CD4-positive, alpha-beta T cell treated with Interleukin-10 for 1 hour (primary cell): ENCODE data around the gene TMSB15C.
"Not testable (repeated sequence)": the region's sequence is repeated elsewhere in the genome, so short reads cannot be mapped to it uniquely, and the experiment has no call there.

Experiments used
- DNase-seq: peaks from one replicate; pipeline ENCODE4 v3.0.0-alpha.2; 2020

Gene TMSB15C

GRCh38 chrX:104075778-104076445 is at the start of gene TMSB15C:
Gene TMSB15C (minus strand): TSS chrX:104076236.
- not testable (repeated sequence) for DNase-seq

DNA sequence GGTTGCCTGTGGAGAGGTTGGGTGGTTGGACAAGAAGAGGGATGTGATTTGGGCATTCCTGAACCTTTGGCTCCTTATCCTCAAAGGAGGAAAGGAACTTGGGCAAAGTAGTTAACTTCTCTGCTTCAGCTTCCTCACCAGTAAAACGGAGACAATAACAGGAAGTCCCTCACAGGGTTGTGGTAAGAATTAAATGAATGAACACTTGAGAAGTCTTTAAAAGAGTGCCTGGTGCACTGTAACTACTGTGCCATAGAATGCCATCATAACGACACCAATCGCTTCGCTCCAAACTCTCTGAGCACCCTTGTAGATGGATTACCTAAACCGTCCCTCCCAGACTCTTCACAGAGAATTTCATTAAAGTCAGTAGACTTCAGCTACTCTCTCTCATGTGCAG is 46.8 kb upstream of the TMSB15C start:
- DNase-seq: peak; percentile 15

DNA sequence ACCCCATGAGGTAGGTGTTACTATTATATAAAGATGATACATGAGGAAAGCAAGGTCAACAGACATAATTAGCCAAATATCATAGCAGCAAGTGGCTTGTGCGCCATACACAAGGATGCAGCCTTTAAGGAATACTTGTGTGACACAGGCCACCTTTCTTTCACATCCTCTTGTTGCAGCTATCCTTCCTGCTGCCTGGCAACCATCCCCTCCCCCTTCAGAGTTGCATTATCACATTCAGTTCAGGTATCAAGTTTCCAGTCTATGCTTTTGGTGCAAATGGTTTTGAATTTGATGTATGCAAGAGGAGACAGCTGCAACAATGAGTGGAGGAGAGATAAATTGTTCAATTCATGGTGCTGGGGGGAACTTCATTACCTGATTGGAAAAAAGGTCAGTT is 42.7 kb upstream of the TMSB15C start:
- no peak for DNase-seq

- DNase-seq: no peak
These were observed 41.7 kb upstream of the TMSB15C start for GRCh38 chrX:104117759-104118158.

GRCh38 chrX:104113222-104113965 is 37.4 kb upstream of the TMSB15C start:
- peak; percentile 62 for DNase-seq

- DNase-seq: peak; percentile 36
These were observed 36.4 kb upstream of the TMSB15C start, which contains the start of gene ZCCHC18 for GRCh38 chrX:104112326-104112951. Gene ZCCHC18 (plus strand): TSS chrX:104112523. CDS start chrX:104114112, 1,589 bp downstream.

DNA sequence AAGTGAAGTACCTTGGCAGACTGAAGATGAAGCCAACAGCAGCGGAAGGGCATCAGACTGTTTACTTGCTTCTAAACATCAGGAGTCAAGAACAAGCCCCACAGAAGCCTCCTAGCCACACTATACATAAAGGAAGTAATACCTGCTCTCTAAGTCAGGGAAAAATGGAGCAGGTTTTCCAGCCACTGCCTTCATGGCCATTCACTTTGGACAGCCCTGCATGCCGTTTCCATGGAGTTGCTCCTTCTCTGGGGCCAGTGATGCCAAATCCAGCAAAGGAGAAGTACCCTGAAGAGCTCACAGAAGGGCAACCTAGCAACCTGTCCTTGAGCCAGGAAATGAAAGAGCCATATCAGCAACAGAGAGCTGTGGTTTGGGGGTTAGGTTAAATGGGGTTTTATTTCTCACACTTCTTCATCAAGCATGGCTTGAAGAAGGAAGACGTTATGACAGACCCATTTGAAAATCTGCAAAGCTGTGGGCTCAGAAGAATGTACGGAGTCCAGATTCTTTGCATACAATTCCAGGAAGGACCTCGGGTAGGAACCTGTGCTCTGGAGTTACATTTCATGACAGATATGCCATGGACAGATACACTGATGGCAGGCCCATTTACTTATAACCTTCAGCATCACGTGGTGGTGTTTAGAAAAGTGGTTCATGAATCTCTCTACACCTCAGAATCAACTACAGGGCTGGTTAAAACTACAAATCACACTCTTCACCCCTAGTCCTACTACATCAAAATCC is 34.6 kb upstream of the TMSB15C start:
- DNase-seq: peak; percentile 33

DNA sequence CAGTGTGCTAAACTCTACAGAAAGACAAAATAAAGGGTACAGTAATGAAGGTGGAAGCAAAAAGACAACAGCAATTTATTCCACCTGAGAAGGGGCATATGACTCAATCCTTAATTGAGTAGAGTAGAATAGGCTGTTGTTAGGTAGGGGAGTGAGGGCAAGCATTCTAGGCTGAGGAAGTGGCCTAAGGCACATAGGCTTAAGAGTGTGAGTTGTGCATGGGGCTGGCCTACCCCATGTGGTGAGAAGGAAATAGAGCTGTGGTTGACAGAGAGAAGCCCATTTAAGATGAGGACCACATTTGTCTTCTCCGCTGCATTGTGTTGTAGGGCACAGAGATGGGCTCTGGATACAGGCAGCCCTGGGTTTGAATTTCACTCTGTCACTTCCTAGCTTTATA is 32.9 kb upstream of the TMSB15C start:
- no peak for DNase-seq

GRCh38 chrX:104105330-104106262 is 29.6 kb upstream of the TMSB15C start:
- no peak for DNase-seq

- DNase-seq: no peak
These were observed 28.6 kb upstream of the TMSB15C start for GRCh38 chrX:104104676-104105075.

- DNase-seq: no peak
These were observed 22.9 kb upstream of the TMSB15C start for GRCh38 chrX:104098919-104099318.

DNA sequence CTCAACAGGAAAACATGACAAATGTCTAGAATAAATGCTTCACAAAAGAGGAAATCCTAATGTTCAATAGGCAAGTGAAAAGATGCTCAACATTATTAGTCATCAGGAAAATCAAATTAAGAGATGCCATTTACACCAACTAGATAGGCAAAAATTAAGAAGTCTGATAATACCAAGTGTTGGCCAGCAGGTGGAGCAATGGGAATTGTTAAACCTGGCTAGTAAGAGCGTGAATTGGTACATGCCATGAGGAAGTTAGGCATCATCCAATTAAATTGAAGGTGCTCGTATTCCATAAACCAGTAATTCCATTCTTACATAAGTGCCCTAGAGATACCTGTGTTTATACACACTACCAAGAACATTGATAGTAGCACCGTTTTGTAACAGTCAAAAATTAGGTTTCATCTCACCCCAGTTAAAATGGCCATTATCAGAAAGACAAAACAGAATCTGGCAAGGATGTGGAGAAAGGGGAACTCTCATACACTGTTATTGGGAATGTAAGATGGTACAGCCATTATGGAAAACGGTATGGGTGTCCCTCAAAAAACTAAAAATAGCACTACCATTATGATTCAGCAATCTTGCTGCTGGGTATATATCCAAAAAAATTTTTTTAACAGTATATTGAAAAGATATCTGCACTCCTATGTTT is 22.2 kb upstream of the TMSB15C start:
- peak; percentile 74 for DNase-seq

GRCh38 chrX:104085919-104086318 is 9.9 kb upstream of the TMSB15C start:
- no peak for DNase-seq

GRCh38 chrX:104085477-104085876 is 9.4 kb upstream of the TMSB15C start:
- no peak for DNase-seq

DNA sequence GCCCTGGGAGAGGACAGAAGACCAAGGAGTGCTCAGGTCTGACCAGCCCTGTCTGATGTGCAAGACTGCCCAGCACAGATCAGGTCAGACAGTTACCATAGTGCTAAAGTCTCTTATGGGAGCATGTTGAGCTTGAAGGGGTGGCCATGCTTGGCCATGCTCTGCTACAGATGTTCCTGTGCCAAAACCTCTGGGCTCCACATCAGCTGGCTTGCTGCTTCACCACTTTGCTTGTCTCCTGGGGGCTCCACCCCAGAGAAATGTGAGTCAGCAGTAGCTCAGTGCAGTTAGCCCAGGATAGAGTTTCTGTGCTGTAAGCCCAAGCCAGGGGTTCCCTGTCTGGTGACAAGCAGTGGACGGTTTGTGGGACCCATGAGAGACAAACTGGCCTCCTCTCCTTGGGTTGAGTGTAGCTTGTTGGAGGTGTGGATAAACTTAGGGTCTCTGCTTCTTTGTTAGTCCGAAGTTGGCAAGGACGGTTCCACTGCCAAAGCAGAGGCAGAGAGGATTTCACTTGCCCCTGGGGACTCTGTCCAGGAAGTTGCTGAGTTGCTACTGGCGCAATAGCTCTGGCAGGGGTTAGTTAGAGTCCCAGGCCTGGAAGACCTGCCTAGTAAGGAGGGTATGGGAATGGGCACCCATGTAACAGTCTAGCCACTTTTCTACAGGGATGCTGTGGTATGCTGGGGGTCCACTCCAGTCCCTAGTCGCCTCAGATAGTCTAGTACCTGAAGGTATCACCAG is 8.7 kb upstream of the TMSB15C start:
- DNase-seq: no peak

DNA sequence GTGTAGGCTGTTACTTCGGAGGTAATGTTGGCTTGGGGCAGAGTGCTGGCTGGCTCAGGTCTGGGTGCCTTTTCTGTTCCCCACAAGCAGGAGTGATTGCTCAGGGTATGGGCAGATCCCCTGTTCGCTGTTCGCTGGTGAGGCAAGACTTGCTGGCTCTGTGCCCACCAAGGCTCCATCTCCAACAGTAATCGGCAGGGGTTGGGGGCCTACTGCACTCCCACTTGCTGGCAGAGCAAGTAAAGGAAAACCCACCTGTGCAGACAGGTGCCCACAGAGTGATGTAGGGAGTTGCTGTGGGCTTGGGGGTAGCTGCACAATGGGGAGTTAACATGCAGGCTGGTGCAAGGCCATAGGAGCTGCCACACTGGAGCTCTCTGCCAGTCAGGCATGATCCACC is 8.0 kb upstream of the TMSB15C start:
- DNase-seq: no peak

DNA sequence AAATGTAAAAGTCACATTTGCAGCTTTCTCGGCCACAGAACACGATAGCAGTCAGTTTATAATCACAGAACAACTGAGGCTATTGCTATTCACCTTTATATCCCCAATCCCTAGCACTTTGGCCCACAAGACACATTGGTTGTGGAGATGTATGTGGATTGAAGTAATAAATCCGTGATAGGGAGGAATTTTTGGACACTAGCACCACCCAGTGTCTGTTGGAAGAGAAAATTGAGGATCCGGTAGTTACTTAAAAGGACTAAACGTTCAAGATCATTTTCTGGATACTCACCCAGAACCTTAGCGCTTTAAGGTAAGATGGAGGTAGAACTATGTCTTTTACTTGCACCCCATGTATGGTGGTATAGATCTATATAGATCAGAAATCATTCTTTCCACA is 1.8 kb upstream of the TMSB15C start:
- DNase-seq: not testable (repeated sequence)

- not testable (repeated sequence) for DNase-seq
These were observed 13.4 kb downstream of the TMSB15C start for GRCh38 chrX:104062636-104063035.

- not testable (repeated sequence) for DNase-seq
These were observed 21.1 kb downstream of the TMSB15C start for GRCh38 chrX:104054956-104055355.

DNA sequence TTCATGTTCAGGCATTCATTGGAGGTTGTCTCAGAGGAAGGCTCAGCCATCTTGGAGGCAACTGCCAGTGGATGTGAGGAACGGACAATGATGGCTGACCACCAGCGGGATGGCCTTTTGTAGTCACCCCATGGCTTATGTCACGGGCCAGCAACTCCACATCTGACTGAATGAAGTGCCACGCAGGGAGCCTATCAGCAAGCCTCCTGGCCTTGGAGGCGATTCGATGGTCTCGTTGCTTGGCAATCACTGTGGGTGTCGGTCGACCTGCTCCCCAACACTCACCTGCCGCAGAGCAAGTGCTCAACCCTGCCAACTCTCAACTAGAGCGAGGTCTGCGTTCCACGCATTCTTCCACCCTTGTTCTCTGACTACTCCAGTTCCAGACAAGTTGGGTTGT is 28.9 kb downstream of the TMSB15C start:
- DNase-seq: no peak

DNA sequence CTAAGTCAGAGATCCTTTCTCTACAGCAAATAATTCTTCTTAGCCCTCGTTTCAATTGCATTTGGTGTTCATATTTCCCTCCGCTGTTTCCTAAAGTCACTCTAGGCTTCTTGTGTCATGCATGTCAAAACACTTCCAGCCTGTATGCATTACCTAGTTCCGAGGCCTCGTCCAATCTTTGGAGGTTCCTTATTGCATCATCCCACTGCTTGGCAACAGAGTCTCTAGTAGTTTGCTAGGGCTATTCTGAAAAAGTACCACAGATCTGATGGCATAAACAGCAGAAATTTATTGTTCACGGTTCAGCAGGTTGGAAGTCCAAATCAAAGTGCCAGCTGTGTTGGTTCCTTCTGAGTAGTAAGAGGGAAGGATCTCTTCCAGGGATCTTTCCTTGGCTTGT is 30.4 kb downstream of the TMSB15C start:
- no peak for DNase-seq
